DMS 273 treated with DMSO at 0.1 percent for 48 hours (cell line): ENCODE data around the gene SLC39A11.

Source experiments
- DNase-seq: peaks from one replicate; lab custom pipeline; 2025; lab: John Stamatoyannopoulos, UW

SLC39A11 gene

GRCh38 chr17:72976971-72977770 is 115.3 kb downstream of the SLC39A11 start:
- no peak for DNase-seq

- no peak for DNase-seq
Observed at GRCh38 chr17:72975509-72975908, 117.0 kb downstream of the SLC39A11 start.

- no peak for DNase-seq
Observed at GRCh38 chr17:72974605-72975232, 117.8 kb downstream of the SLC39A11 start.

GRCh38 chr17:72972263-72972951 is 120.1 kb downstream of the SLC39A11 start:
- no peak for DNase-seq

GRCh38 chr17:72971226-72971880 is 121.1 kb downstream of the SLC39A11 start:
- no peak for DNase-seq

- DNase-seq, result no peak
Observed at GRCh38 chr17:72970797-72971196, 121.7 kb downstream of the SLC39A11 start.

GRCh38 chr17:72970246-72970645 is 122.2 kb downstream of the SLC39A11 start:
- DNase-seq, result no peak

GRCh38 chr17:72969293-72969906 is 123.1 kb downstream of the SLC39A11 start:
- DNase-seq, result no peak

GRCh38 chr17:72968798-72969197 is 123.7 kb downstream of the SLC39A11 start:
- DNase-seq, result no peak

GRCh38 chr17:72967977-72968585 is 124.4 kb downstream of the SLC39A11 start:
- no peak for DNase-seq

GRCh38 chr17:72967277-72967970 is 125.1 kb downstream of the SLC39A11 start:
- DNase-seq, result no peak

GRCh38 chr17:72962106-72962505 is 130.4 kb downstream of the SLC39A11 start:
- DNase-seq, result no peak

GRCh38 chr17:72955391-72956140 is 136.9 kb downstream of the SLC39A11 start:
- no peak for DNase-seq

GRCh38 chr17:72954579-72954978 is 137.9 kb downstream of the SLC39A11 start:
- no peak for DNase-seq

GRCh38 chr17:72953621-72954020 is 138.9 kb downstream of the SLC39A11 start:
- DNase-seq, result no peak

GRCh38 chr17:72952641-72953315 is 139.7 kb downstream of the SLC39A11 start:
- peak; percentile 43 for DNase-seq

- peak; percentile 58 for DNase-seq
Observed at GRCh38 chr17:72952220-72952619, 140.3 kb downstream of the SLC39A11 start.

- DNase-seq, result peak; percentile 17
Observed at GRCh38 chr17:72950242-72950931, 142.1 kb downstream of the SLC39A11 start.

- DNase-seq, result no peak
Observed at GRCh38 chr17:72948115-72948514, 144.4 kb downstream of the SLC39A11 start.
